HG03354 (cell line): ENCODE measurements around the gene MED12.
A peak's percentile ranks its signal among the peaks of the same experiment; 100 is the strongest.
"Not testable (repeated sequence)": the region's sequence is repeated elsewhere in the genome, so short reads cannot be mapped to it uniquely, and the experiment has no call there.

Source experiments
- ATAC-seq: cut with Tn5 transposase; IDR thresholded peaks from one replicate; pipeline ENCODE4 v1.9.1; 2021; ENCODE audit warnings: mild to moderate bottlenecking; ENCODE audit not compliant: unreplicated experiment, poor library complexity, severe bottlenecking

Gene MED12

DNA sequence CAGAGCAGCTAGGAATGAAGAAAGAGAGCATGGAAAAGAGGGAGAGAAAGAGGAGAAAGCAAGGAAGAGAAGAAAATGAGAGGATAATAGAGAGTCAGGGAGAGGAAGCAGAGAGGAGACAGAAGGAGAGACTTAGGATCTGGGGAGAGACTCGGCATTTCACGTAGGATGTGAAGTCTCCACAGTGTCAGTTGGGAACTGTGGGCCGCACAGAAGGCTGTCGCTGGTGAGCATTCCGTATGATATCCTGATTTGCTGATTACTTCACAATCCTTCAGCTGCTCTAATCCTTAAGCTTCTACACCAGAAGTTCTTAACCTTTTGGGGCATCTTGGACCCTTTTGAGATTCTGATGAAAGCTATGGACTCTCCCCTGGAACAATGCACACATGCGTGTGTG is 40.2 kb downstream of the MED12 start:
- ATAC-seq = no peak

DNA sequence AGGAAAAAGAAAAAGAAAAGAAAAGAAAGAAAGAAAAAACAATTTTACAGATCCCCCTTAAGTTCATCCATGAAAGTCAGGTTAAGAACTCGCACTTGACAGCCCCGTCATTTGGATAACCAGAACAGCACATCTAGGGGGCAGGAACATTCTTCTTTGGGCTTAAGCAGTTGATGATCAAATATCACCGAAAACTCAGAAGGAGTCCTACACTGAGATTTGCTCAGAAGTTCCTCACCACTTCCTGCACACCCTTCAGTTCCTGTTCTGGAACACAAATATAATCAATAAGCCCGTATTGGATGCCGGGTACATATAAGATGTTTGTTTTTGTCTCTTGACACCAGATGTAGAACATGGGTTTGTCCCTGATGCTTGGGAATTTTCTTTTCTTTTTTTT is 40.9 kb downstream of the MED12 start:
- no peak for ATAC-seq

DNA sequence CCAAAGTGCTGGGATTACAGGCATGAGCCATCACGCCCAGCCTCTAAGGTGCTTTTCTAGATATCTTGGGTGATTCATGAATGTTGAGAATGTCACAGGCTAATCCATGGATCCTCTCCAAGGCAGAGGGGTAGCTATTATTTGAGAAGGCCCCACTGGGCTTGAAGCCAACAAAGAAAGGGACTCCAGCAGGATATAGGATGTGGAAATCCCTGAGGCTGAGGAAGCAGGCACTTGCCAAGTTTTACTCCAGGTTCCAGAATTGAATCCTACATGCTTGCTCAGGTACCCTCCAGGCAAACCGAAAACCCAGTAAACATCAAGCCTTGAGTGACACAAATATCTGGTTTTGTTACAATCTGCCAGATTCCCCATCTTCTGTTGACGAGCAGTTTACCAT is 42.1 kb downstream of the MED12 start:
- ATAC-seq = no peak

DNA sequence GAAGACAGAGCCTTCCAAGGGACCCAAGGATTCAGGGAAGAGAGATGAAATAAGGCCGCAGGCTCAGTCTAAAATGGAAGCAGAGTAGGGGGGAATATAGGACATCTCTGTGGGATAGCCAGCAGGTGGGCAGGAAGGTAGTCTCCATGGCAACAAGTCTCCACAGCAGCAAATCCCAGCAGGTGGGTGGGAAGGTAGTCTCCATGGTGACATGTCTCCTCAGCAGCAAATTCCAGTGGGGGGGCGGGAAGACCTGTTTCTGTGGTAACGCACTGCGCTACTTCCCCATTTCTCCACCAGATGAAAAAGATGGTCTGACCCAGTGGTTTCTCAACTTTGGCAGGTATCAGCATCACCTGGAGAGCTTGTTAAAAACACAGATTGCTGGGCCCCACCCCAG is 44.6 kb downstream of the MED12 start:
- no peak for ATAC-seq

DNA sequence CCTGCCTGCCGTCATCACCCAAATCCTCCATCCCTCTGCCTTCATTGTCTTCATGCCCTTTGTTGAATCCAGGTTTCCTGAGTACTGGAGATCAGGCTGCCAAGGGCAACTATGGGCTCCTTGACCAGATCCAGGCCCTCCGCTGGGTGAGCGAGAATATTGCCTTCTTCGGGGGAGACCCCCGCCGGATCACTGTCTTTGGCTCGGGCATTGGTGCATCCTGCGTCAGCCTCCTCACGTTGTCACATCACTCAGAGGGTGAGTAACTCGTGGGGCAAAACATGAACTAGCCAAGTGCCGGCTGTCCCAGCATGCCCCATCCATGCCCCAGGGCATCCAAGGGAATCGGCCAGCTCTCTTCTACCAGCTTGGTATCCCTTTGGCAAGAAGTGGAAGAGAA is 45.7 kb downstream of the MED12 start:
- ATAC-seq = no peak

DNA sequence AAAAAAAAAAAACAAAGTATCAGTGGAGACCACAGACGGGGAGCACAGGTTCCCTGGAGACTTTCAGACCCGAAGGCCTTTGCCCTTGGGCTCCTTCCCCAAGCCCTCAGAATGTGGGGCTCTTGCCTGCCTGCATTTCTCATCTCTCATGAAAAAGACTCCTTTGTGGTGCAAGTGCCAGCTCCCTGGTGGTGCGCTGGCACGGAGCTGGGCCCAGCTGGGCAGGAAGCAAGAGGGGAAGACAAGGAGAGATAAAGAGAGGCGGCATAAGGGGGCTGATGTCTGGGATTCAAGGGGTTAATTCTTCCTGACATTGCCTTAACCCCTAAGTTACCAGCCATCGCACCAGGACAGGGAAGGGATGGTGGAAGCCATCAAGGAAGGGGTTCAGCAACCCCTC is 48.1 kb downstream of the MED12 start:
- ATAC-seq = no peak

DNA sequence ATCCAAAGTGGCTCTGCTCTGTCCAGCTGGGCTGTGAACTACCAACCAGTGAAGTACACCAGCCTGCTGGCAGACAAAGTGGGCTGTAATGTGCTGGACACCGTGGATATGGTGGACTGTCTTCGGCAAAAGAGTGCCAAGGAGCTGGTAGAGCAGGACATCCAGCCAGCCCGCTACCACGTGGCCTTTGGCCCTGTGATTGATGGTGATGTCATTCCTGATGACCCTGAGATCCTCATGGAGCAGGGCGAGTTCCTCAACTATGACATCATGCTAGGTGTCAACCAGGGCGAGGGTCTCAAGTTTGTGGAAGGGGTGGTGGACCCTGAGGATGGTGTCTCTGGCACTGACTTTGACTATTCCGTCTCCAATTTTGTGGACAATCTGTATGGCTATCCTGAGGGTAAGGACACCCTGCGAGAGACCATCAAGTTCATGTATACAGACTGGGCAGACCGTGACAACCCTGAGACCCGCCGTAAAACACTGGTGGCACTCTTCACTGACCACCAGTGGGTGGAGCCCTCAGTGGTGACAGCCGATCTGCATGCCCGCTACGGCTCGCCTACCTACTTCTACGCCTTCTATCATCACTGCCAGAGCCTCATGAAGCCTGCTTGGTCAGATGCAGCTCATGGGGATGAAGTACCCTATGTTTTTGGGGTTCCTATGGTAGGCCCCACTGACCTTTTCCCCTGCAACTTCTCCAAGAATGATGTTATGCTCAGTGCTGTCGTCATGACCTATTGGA is 48.8 kb downstream of the MED12 start:
- ATAC-seq = no peak

DNA sequence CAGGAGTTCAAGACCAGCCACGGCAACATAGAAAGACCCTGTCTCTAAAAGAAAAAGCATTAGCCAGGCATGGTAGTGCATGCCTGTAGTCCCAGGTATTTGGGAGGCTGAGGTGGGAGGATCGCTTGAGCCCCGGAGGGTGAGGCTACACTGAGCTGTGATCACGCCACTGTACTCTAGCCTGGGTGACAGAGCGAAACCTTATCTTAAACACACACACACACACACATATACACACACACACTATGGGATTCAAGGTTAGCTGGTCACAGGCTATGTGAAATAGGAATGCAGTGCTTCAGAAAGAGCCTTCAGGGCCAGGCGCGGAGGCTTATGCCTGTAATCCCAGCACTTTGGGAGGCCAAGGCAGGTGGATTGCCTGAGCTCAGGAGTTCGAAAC is 49.7 kb downstream of the MED12 start:
- ATAC-seq = no peak

DNA sequence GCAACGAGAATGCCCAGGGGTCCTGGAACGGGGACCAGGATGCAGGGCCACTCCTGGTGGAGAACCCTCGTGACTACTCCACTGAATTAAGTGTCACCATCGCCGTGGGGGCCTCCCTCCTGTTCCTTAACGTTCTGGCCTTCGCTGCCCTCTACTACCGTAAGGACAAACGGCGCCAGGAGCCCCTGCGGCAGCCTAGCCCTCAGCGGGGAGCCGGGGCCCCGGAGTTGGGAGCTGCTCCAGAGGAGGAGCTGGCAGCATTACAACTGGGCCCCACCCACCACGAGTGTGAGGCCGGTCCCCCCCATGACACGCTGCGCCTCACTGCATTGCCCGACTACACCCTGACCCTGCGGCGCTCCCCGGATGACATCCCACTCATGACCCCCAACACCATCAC is 51.2 kb downstream of the MED12 start:
- no peak for ATAC-seq

DNA sequence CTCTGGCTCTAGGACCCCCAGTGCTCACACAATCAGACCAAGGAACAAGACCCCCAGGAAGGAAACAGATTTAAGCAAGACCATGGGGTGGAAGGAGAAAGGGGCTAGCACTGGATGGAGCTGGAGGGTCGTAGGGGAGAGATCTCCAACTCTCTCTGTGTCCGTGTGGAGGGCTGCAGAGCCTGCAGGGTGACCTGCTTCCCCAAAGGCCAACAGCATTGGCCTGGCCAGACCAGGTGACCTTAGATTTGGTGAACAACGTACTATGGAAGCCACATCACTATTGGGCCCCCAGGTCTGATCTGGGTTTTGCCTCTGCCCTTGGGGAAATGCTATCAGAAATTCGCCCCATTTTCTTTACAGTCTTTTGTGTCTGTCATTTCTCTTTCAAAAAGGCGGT is 52.3 kb downstream of the MED12 start:
- ATAC-seq = no peak

DNA sequence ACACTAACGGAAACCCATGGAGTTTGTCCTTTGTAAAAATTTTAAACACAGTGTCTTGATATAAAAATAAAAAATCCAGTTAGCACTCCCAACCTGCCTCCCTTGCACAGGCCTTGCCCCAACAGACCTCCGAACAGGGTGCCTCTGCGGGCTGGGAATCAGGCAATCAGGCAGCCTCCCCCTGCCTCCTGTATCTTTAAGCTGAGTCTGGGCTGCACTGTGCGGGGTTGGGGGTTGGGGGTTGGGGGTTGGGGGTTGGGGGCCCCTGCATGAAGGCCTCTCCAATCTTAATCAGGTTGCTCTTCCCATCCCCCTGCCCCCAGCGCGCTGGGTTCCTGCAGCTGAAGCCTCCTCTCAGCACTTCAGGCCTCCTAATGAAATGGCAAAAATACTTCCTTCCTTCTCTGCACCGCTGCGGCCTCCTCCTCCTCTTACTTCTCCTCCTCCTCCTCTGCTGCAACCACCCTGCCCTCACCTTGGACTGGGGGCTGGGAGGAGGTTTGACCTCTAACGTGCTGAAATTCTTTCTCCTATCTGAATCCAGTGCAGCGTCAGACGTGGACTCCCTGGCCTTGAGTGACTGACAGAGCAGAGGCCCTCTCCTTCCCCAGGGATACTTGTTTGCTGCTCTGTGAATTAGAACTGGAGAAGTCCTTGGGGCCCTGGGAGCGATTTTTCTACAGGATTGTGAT is 52.9 kb downstream of the MED12 start:
- ATAC-seq = no peak

DNA sequence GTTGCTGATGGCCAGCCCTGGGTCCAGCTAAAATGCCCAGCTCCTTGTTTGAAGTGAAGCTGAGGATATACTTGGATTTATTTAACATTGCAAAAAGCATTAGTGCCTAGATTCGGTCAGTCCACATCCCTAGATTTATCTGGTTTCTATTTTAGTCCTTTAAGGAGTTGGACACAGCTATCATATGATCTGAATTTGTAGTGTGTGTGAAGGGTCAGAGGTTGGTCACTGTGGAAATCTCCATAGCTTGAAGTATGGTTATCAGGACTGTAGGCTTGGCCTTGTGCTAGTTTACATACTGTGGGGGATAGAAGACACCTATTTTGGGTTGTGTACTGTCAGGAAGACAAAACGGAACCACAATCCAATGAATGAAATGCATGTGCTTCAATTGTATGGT is 55.0 kb downstream of the MED12 start:
- ATAC-seq = no peak

DNA sequence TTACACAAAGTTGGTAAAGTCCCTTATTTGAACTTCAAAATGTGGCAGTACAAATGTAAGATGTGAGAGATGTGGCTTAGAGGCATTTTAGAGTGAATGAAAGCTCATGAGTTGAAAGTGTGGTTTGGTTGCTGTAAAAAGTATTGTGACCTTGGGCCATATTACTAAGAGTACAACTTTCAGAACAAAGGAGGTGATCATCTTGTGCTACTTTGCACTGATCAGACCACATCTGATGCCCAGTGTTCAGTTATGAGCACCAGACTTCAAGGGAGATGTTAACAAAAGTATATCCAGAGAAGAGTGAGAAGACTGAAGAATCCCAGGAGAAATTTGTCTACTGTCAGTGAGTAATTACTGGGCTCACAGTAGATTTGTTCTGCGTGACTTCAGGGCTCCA is 56.4 kb downstream of the MED12 start:
- no peak for ATAC-seq

DNA sequence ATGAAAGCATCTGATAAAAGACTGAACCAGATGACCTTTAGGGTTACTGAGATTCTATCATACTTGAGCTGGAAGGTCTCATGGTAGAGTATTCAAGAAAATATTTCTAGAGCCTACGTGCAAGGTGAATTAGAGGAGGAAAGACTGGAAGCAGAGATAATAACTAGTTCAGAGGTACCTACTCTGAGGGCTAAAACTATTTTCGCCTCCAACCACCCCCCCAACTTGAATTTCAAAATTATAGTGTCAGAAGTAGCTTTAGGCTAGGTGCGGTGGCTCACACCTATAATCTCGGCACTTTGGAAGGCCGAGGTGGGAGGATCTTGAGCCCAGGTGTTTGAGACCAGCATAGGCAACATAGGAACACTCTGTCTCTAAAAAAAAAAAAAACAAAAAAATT is 57.1 kb downstream of the MED12 start:
- ATAC-seq = no peak

DNA sequence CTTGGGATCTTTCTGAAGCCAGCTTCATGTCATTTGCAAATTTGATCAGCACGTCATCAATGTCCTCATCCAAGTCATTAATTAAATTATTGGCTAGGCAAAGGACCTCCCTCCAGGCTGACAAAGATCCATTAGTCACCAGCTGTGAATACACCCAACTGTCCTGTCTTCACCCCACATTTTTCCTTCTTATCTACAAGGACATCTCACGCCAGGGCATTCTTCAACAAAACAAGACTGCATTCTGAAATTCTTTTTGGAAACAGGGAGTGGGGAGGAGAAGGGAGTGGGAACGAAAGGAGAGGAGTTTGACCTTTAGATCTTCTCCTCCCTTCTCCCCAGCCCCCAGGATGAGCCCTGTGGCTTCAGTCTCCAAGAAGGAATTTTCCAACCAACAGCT is 58.9 kb downstream of the MED12 start:
- no peak for ATAC-seq

DNA sequence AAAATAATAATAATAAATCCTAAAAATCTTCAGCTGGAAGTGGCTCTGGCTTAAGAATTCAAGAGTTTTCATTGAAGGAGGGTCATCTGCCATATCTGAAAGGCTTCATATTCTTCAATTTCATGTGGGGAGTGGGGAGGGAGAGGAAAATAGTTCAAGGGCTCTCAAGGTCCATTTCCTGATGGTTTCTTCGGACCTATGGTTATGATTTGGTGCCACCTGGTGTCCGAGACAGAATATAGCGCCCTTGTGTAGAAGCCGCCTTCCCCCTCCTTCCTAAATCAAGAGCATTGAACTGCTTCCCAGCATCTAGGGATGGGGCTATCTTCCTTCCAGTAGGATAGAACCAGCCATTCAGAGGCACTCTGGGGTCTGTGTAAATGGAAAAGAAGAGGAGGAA is 60.5 kb downstream of the MED12 start:
- ATAC-seq = no peak

DNA sequence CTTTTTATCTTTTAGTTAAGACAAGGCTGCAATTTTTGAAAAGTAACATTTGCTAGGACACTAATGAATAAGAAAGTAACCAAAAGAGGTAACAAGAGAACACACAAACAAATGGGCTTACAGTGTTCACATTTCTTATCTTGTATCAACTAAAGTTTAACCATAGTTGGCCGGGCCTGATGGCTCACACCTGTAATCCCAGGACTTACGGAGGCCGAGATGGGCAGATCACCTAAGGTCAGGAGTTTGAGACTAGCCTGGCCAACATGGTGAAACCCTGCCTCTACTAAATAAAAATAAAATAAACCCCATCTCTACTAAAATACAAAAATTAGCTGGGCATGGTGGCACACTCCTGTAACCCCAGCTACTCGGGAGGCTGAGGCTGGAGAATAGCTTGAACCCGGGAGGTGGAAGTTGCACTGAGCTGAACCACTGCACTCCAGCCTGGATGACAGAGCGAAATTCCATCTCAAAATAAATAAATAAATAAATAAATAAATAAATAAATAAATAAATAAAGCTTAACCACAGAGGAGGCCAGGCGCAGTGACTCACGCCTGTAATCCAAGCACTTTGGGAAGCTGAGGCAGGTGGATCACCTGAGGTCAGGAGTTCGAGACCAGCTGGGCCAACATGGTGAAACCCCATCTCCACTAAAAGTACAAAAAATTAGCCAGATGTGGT is 62.3 kb downstream of the MED12 start:
- not testable (repeated sequence) for ATAC-seq

DNA sequence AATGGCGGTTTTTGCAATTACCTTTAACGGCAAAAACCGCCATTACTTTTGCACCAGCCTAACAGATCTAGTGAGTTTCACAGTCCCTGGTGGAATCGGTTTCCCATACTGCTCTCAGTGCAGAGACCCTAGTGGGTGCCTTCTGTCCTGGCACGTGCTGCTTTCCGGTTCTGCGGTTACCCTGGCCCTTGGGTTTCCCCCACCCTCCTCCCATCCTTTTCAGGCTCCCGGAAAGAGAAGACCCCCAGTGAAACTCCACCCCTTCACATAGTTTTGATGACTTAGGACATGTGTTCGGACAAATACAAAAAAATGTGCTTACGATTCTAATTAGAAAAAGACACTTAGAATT is 63.1 kb downstream of the MED12 start:
- ATAC-seq = peak; percentile 50

DNA sequence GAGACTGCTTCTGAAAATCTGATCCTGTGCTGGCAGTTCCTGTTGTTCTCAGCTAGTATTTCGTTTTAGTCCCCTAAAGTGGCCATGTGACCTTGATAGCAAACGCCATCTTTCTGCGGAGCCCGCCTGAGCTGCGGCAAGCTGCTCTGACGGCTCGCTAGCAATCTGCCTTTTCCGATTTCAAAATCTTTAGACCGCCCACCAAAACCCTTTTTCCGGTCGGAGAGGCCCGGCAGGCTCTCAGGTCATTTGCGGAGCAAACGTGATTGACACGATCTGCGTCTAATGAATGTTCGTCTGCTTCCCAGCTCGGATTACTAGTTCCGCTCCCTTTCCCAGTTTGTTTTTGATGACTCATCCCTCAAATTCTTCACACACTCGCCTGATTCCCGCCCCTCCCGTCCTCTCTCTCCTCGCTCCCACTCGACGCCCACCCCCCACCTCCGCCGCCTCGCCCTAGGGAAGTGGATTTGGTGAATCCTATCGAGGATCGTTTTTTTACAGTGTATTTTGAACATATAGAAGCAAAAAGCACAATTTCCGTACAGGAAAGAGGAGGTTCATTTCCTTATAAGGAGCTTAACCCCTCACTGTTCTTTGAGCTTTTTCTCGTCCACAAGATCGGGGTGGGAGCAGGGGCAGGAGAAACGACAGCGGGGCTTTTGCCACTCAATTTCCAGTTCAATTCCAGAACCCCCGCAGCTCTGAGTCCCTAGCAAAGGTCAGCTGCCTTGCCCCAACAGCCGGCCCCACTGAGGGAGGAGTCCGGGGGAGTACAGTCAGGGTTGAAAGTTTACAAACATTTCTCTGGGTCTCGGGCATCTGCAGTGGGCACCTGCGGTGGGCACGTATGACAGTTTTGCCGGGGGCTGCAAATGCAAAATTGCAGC is 63.8 kb downstream of the MED12 start:
- peak; percentile 93 for ATAC-seq

DNA sequence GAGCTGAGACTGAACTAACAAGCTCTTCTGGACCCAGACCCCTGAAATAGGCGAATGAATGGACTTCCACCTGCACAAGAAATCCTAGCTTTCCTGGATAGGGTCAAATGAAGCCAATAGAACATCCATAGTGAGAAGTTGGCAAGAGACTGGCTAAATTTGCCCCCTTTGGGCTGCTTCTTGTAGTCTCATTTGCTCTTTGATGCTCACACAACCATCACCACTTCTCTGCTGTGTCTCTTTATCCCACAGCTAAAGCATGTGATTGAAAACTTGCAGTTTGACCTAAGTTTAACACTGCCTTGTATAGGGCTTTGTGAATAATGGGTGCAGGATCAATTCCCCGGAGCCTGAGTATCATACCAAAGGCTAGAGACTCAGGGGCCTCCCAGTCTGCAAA is 64.5 kb downstream of the MED12 start:
- ATAC-seq = no peak
